ENCODE measurements around the gene RAB8B.
"Not testable (repeated sequence)": the region's sequence is repeated elsewhere in the genome, so short reads cannot be mapped to it uniquely, and the experiment has no call there.

Gene RAB8B

GRCh38 chr15:63233667-63234423 lies 44.4 kb downstream of the RAB8B start:
- DNase-seq (ENCODE audit: low read depth in 2 of 2, low spot score in 1 of 2): no peak

DNA sequence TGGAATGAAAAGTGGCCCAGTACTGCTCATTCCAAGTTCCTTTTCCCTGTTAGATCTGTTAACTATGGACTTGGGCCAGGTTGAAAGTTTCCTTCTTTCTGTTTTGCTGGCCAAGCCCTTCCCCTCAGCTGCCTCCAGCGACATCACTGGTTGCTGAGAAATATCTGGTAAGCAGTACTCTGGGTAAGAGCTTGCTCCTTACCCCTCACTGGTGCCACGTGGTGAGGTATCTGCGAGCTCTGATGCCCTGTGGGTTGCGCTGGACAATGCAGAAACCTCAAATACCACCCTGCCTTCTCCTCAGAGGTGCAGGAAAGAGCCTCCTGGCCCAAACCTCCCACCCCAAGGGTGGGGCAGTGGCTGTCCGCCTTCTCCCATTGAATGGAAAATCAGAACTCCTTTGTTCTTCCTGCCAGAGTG lies 45.1 kb downstream of the RAB8B start:
- no peak for DNase-seq (ENCODE audit: low read depth in 2 of 2, low spot score in 1 of 2)

- DNase-seq (ENCODE audit: low read depth in 2 of 2, low spot score in 1 of 2): no peak
Measured at GRCh38 chr15:63236272-63236671, 46.9 kb downstream of the RAB8B start.

- DNase-seq (ENCODE audit: low read depth in 2 of 2, low spot score in 1 of 2): not testable (repeated sequence)
Measured at GRCh38 chr15:63237086-63237485, 47.7 kb downstream of the RAB8B start.

DNA sequence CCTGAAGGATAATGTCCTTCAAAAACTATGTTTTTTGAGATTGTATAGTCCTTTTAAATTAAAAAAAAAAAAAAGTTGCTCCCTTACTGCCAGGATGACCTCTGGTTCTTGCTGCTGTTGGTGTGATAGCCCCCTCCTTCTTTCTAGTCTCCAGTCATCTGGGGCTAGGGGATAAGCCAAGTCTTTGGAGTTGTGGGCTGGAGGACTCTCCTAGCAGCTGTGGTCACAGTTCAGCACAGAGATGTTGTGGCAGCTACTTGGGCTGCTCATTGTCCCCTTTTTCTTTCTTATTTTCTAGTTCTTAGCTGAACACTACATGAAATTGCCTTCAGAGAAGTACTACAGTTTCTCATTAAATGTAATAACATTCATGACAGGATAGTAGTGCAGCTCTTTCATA lies 48.8 kb downstream of the RAB8B start:
- DNase-seq (ENCODE audit: low read depth in 2 of 2, low spot score in 1 of 2): no peak

GRCh38 chr15:63238796-63239195 lies 49.4 kb downstream of the RAB8B start:
- no peak for DNase-seq (ENCODE audit: low read depth in 2 of 2, low spot score in 1 of 2)

DNA sequence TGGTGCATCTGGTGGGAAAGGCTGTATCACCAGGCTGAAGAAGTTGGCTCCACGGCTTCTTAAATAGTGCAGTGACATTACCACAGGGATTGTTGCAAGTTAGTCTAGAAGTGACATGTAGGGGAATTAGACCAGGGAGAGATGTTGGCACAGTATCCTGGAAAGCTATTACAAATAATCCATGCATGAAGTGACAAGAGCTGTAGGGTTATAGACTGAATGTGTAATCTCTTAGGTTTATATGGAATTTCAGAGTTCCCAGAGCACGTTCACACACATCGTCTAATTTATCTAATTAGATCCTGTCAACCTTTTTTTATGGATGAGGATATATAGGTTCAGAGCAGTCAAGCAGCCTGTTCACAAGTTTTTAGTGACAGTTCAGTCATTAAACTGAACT lies 50.7 kb downstream of the RAB8B start:
- DNase-seq (ENCODE audit: low read depth in 2 of 2, low spot score in 1 of 2): no peak

GRCh38 chr15:63241316-63241715 lies 51.9 kb downstream of the RAB8B start:
- DNase-seq (ENCODE audit: low read depth in 2 of 2, low spot score in 1 of 2): no peak

- DNase-seq (ENCODE audit: low read depth in 2 of 2, low spot score in 1 of 2): no peak
Measured at GRCh38 chr15:63243101-63243500, 53.7 kb downstream of the RAB8B start.

- DNase-seq (ENCODE audit: low read depth in 2 of 2, low spot score in 1 of 2): no peak
Measured at GRCh38 chr15:63243776-63244175, 54.4 kb downstream of the RAB8B start.

DNA sequence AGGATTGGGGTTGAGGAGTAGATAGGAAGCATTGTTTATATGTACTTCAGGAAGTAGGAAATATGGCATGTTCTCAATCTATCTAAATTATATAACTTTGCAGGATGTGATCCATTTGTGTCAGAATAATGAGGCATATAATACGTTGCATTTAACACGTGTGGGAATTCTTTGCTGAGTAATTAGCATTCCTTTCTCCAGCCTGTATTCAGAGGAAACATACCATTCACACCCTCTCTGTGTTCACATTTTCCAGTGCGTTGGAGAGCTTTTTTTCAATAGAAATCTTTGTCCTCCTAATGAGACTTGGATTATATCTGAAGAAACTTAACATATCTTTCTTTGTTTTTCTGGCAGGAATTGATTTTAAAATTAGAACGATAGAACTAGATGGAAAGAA lies 55.0 kb downstream of the RAB8B start:
- DNase-seq (ENCODE audit: low read depth in 2 of 2, low spot score in 1 of 2): no peak

DNA sequence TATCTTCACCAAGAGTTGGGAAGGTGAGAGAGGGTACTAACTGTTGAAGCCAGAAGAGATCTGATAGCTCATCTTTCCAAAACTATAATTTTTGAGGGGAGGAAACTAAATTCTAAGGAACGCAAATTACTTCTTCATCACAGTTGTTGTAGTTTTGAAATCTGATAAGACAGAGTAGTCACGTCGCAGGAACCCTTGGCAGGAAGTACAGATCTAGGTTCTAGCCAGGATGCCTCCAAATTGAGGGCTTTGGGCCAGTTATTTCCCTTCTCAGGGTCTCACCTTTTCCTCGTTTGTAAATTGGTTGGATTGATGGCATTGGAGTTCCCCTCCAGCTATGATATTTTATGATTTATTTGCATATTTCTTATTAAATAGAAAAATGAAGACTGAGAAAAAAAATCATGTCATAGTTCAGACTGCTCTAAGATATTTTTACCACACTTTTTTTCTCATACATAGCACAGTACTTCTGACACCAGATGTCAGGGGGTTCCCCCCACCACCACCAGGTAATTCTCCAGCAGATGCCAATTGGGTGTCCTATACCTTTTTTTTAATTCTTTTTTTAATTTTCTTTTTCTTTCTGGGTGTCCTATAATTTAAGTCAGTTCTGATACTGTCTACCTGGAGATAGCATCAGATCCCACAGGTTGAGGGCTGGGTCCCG lies 55.7 kb downstream of the RAB8B start:
- no peak for DNase-seq (ENCODE audit: low read depth in 2 of 2, low spot score in 1 of 2)

GRCh38 chr15:63246691-63247469 lies 57.5 kb downstream of the RAB8B start:
- no peak for DNase-seq (ENCODE audit: low read depth in 2 of 2, low spot score in 1 of 2)

- DNase-seq (ENCODE audit: low read depth in 2 of 2, low spot score in 1 of 2): no peak
Measured at GRCh38 chr15:63250312-63250965, 61.0 kb downstream of the RAB8B start.

GRCh38 chr15:63251701-63252100 lies 62.3 kb downstream of the RAB8B start:
- DNase-seq (ENCODE audit: low read depth in 2 of 2, low spot score in 1 of 2): no peak

DNA sequence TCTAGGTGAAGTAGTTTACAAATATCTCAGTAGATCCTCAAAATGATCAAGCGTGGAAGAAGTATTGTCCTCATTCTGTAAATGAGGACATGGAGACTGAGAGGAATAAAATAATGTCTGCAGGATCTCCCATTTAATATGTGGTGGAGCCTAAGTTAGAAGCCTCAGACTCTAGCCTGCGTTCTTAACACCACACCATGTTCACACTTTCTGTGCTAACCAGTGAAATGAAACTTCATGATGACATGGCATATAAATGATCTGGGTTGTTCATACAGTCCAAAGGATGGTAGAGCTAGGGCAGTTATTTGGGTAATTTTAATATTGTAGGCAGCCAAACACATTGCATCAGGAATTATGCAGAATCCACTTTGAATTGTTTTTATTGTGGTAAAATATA lies 62.9 kb downstream of the RAB8B start:
- DNase-seq (ENCODE audit: low read depth in 2 of 2, low spot score in 1 of 2): no peak

- no peak for DNase-seq (ENCODE audit: low read depth in 2 of 2, low spot score in 1 of 2)
Measured at GRCh38 chr15:63254991-63255390, 65.6 kb downstream of the RAB8B start.

DNA sequence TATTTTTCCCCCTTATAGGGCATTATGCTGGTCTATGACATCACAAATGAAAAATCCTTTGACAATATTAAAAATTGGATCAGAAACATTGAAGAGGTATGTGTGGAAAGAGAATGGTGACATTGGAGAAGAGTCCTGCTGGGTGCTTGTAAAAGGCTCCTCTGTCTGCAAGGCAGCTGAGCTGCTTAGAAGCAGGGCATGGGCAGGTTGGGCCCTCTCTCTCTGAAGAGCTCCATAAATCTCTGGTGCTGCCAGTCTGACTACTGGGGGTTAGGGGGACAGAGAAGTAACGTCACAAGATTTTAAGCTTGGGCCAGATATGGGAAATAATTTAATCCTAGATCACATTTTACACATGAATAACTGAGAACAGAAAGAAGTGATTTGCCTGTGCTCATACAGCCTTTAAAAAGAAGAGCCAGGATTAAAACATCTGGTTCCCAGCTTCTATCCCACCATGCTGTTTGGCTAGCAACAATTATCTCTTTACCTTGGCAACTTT lies 66.1 kb downstream of the RAB8B start:
- no peak for DNase-seq (ENCODE audit: low read depth in 2 of 2, low spot score in 1 of 2)

DNA sequence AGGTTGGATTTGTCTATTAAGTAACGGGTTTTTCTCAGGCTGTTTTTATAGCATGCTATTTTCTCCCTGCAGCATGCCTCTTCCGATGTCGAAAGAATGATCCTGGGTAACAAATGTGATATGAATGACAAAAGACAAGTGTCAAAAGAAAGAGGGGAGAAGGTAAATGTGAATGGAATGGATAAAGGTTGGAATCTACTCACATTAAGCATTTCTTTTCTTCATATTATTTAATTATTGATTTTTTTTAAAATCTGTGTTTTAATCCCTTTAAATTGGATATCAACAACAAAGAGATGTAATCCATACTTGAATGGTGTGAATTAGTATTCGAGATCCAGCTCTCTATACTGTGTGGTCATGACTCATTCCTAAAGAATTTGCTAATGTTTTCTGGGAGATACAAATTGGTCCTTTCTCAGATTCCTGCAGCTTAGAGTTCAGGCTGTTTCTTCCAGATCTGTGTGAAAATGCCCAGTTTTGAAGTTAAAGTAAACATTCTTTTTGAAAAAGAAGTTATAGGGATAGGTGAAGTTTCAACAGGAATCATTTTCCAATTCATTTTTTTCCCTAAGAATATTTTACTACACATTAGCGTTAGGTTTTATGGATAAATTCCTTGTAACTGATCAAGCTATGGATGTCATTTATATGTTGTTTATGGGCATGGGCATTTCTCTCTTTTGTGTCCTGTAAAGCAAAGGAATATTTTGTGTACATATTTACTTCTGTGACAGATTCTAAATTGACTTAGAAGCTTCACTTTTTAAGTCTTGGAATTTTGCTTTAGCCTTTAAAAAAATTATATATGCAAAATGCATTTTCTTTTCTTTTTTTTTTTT lies 67.2 kb downstream of the RAB8B start:
- no peak for DNase-seq (ENCODE audit: low read depth in 2 of 2, low spot score in 1 of 2)

DNA sequence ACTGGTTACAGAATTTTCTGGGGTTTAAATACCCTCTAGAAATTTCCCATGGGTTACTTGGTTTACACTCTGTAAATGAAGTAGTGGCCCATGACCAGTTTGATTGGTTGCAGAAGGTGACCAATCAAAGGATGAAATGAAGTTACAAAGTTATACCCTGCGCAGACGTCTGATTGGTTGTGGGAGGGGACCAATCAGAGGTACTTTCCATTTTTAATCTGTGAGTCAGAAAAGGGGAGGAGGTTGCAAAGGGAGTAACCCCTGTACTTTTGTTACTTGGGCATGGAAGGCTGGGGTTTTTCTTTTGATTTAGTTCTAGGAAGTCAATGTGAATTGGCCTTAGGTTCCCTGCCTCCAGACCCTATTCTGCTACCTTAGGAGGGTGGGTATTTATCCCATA lies 69.3 kb downstream of the RAB8B start:
- no peak for DNase-seq (ENCODE audit: low read depth in 2 of 2, low spot score in 1 of 2)

Measured in stimulated activated CD8-positive, alpha-beta memory T cell treated with anti-CD3 and anti-CD28 coated beads, Interleukin-4, amount 100 ng/mL, for 4 hours (primary cell).